ENCODE measurements around the gene CTXND2. TPM values are rescaled to one million over a fixed set of nuclear protein-coding genes. Genes with fewer than 3 reads are reported as not detected.

Gene CTXND2
- total RNA-seq, 4 donors from 2014 or later: not detected

DNA sequence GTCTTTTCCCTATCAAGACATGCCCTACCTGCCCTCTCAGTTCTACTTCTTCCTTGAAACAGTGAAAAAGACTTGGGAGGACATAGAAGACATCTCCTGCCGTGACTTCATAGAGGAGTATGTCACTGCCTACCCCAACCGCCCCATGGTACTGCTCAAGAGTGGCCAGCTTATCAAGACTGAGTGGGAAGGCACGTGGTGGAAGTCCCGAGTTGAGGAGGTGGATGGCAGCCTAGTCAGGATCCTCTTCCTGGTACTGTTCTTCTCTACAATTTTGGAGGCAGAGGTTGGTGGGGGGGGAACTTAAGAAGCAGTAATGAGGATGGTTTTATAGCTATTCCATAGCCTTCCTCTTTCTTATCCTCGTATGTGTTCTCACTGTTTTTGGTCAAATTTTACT is 57.9 kb downstream of the CTXND2 start:
- Histone ChIP-seq H3K4me1 (no peaks in the 10 kb centered on the region), H3K9me3 (no peaks in the 10 kb centered on the region), H3K27me3 (no peaks in the 10 kb centered on the region), H3K4me3 (no peak overlapping the region), H3K27ac (no peak overlapping the region), H3K36me3 (peaks cover 5 to 100% (median 57%) of the 10 kb centered on the region in 3 donors)
- DNase-seq (ENCODE audit: low spot score in 2 of 2): no peak
- TF ChIP-seq EP300 (IDR thresholded peaks at IDR 0.05) (no peak), POLR2A (IDR thresholded peaks at IDR 0.05) (no peak)
- TF ChIP-seq, protein P1, sequence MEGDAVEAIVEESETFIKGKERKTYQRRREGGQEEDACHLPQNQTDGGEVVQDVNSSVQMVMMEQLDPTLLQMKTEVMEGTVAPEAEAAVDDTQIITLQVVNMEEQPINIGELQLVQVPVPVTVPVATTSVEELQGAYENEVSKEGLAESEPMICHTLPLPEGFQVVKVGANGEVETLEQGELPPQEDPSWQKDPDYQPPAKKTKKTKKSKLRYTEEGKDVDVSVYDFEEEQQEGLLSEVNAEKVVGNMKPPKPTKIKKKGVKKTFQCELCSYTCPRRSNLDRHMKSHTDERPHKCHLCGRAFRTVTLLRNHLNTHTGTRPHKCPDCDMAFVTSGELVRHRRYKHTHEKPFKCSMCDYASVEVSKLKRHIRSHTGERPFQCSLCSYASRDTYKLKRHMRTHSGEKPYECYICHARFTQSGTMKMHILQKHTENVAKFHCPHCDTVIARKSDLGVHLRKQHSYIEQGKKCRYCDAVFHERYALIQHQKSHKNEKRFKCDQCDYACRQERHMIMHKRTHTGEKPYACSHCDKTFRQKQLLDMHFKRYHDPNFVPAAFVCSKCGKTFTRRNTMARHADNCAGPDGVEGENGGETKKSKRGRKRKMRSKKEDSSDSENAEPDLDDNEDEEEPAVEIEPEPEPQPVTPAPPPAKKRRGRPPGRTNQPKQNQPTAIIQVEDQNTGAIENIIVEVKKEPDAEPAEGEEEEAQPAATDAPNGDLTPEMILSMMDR (IDR thresholded peaks at IDR 0.05): no peak
- 90 to 92% methylated on average over 5 of the region's 5 CpGs for WGBS, 2 donors

DNA sequence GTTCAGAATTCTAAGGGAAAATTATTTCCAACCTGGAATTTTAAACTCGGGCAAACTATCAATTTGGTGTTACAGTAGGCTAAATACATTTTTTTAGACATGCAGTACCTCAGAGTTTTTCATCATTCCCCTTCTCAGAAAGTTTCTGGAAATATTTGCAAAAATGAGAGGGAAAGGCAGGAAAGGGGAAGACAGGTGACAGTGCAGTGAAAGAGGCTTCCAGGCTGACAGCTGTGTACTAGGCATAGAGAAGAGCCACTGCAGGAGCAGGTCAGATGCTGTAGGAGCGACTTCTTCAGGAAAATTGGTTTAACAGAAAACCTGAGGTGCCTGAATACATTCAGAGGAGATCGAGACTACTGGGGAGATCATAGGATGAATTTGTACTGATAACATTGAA is 67.8 kb downstream of the CTXND2 start:
- Histone ChIP-seq H3K27me3 (no peaks in the 10 kb centered on the region), H3K9me3 (no peaks in the 10 kb centered on the region), H3K4me1 (no peaks in the 10 kb centered on the region), H3K27ac (no peak overlapping the region), H3K4me3 (no peak overlapping the region), H3K36me3 (peaks cover 0 to 99% (median 44%) of the 10 kb centered on the region in 3 donors)
- TF ChIP-seq POLR2A (IDR thresholded peaks at IDR 0.05): no peak
- TF ChIP-seq EP300 (IDR thresholded peaks at IDR 0.05): no peak
- TF ChIP-seq, protein P1 (IDR thresholded peaks at IDR 0.05): no peak
- WGBS, 2 donors: 92 to 95% methylated on average over 3 of the region's 3 CpGs
- no peak for DNase-seq (ENCODE audit: low spot score in 2 of 2)

DNA sequence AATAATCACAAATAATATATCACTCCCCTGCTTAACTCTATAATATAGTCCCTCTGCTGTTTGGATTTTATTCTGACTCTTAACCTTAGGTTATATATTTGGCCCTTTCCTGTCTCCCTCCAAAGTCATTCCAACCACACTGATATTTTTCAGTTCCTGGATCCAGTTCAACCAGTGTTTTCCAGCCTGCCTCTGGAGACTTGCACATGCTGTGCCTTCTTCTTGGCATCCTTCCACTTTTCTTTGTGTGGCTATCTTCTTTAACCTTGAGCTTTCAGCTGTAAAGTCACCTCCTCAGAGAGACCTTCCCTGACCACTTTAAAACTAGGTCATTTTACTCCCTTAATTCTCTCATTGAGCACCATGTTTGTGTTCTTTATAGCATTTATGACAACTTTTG is 68.3 kb downstream of the CTXND2 start:
- Histone ChIP-seq H3K9me3 (no peaks in the 10 kb centered on the region), H3K36me3 (peaks cover 0 to 99% (median 39%) of the 10 kb centered on the region in 3 donors), H3K4me3 (no peak overlapping the region), H3K4me1 (no peaks in the 10 kb centered on the region), H3K27ac (peak overlapping the region in 1 of 4 donors; percentile 10), H3K27me3 (no peaks in the 10 kb centered on the region)
- TF ChIP-seq EP300 (IDR thresholded peaks at IDR 0.05) (no peak), POLR2A (IDR thresholded peaks at IDR 0.05) (no peak)
- TF ChIP-seq, protein P1 (IDR thresholded peaks at IDR 0.05): no peak
- DNase-seq (ENCODE audit: low spot score in 2 of 2): no peak

DNA sequence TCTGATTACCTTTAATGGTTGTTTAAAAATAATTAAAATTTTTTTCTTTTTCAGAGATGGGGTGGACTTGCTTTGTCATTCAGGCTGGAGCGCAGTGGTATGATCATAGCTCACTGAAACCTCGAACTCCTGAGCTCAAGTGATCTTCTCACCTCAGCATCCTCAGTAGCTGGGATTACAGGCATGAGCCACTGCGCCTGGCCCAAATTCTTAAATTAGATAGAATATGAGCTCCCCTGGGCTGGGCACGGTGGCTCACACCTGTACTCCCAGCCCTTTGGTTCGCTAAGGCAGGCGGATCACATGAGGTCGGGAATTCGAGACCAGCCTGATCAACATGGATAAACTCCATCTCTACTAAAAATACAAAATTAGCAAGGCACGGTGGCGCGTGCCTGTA is 70.7 kb downstream of the CTXND2 start:
- Histone ChIP-seq H3K4me1 (no peaks in the 10 kb centered on the region), H3K27me3 (no peaks in the 10 kb centered on the region), H3K9me3 (no peaks in the 10 kb centered on the region), H3K27ac (no peak overlapping the region), H3K36me3 (peaks cover 3 to 99% (median 28%) of the 10 kb centered on the region in 3 donors), H3K4me3 (no peak overlapping the region)
- 95 to 99% methylated on average over 11 of the region's 11 CpGs for WGBS, 2 donors
- no peak for TF ChIP-seq EP300 (IDR thresholded peaks at IDR 0.05)
- TF ChIP-seq, protein P1 (IDR thresholded peaks at IDR 0.05): no peak
- no peak for TF ChIP-seq POLR2A (IDR thresholded peaks at IDR 0.05)
- no peak for DNase-seq (ENCODE audit: low spot score in 2 of 2)

DNA sequence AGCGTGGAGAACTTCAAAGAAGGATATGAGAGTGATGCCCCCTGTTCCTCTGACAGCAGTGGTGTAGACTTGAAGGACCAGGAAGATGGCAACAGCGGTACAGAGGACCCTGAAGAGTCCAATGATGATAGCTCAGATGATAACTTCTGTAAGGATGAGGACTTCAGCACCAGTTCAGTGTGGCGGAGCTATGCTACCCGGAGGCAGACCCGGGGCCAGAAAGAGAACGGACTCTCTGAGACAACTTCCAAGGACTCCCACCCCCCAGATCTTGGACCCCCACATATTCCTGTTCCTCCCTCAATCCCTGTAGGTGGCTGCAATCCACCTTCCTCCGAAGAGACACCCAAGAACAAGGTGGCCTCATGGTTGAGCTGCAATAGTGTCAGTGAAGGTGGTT is 73.7 kb downstream of the CTXND2 start:
- H3K27me3 ChIP-seq: no peaks in the 10 kb centered on the region
- H3K4me3 ChIP-seq: no peak overlapping the region
- no peaks in the 10 kb centered on the region for H3K4me1 ChIP-seq
- no peak for DNase-seq (ENCODE audit: low spot score in 2 of 2)
- TF ChIP-seq, protein P1 (IDR thresholded peaks at IDR 0.05): no peak
- TF ChIP-seq POLR2A (IDR thresholded peaks at IDR 0.05) (no peak), EP300 (IDR thresholded peaks at IDR 0.05) (no peak)
- no peaks in the 10 kb centered on the region for H3K9me3 ChIP-seq
- 93 to 97% methylated on average over 7 of the region's 7 CpGs for WGBS, 2 donors
- no peak overlapping the region for H3K27ac ChIP-seq
- H3K36me3 ChIP-seq: peaks cover 3 to 100% (median 26%) of the 10 kb centered on the region in 3 donors

All from tibial nerve (tissue), 4 donors.